ENCODE results near the gene GUCA1C. TPM values are rescaled to one million over a fixed set of nuclear protein-coding genes. Genes with fewer than 3 reads are reported as not detected.

Gene GUCA1C
- total and polyA plus RNA-seq, 2 of the 8 experiments (the other 6 are each of a cell fraction or from before 2014, with no cell fraction given): not detected

DNA sequence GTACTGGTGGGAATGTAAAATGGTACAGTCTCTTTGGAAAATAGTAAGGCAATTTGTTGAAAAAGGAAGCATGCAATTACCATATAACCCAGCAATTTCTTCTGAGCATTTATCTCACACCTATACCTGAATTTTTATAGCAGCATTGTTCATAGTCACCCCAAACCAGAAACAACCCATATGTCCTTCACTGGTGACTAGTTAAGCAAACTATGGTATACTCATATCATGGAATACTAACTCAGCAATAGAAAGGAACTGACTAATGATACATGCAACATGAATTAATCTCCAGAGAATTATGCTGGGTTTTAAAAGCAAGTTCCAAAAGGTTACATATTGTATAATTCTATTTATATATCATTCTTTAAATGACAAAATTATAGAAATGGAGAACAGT is 70.9 kb downstream of the GUCA1C start:
- no peaks in the 10 kb centered on the region for H3K27me3 ChIP-seq (replicated peaks in 1 of 4; ENCODE audit: control insufficient read depth in 3 of 4, extremely low read depth in 1 of 4, insufficient read depth in 3 of 4, low read length in 3 of 4)
- FAIRE-seq: no peak

More for the DNA sequence above, 70.9 kb downstream of the GUCA1C start:
- Histone ChIP-seq H3K79me1 (ENCODE audit: low read depth, low read length) (no peaks in the 10 kb centered on the region), H4K20me1 (replicated peaks in 1 of 2; ENCODE audit: control insufficient read depth in 1 of 2, insufficient read depth in 2 of 2, low read length in 2 of 2) (no peaks in the 10 kb centered on the region), H2BK20ac (ENCODE audit: low read length) (no peak overlapping the region), H3K9me3 (ENCODE audit: insufficient read depth in 2 of 2, low read depth in 1 of 2, low read length in 1 of 2) (no peaks in the 10 kb centered on the region), H3K4ac (replicated peaks; ENCODE audit: insufficient read length, low read depth, low read length) (no peak overlapping the region), H4K5ac (ENCODE audit: insufficient read length, low read depth, low read length) (no peak overlapping the region), H3K56ac (replicated peaks; ENCODE audit: insufficient read length, low read depth, low read length) (no peak overlapping the region), H3K36me3 (ENCODE audit: control insufficient read depth in 2 of 4, insufficient read depth in 4 of 4, low read length in 3 of 4) (no peaks in the 10 kb centered on the region), H2BK5ac (ENCODE audit: low read depth, low read length) (no peak overlapping the region), H3K4me3 (ENCODE audit: extremely low read depth in 1 of 4, insufficient read depth in 2 of 4, low read depth in 3 of 4, low read length in 4 of 4) (no peak overlapping the region), H2AFZ (ENCODE audit: low read length) (no peak overlapping the region), H3K23me2 (ENCODE audit: low read depth, low read length) (no peaks in the 10 kb centered on the region), H3K27ac (ENCODE audit: low read depth, low read length) (no peak overlapping the region), H4K91ac (replicated peaks; ENCODE audit: insufficient read length, low read length) (no peak overlapping the region), H2AK5ac (ENCODE audit: low read depth, low read length) (no peak overlapping the region), H3K18ac (ENCODE audit: extremely low read depth, low read length) (no peak overlapping the region), H4K8ac (ENCODE audit: extremely low read depth, insufficient read depth, low read length) (no peak overlapping the region), H3K9ac (replicated peaks in 1 of 4; ENCODE audit: extremely low read depth in 1 of 4, low read depth in 3 of 4, low read length in 3 of 4) (no peak overlapping the region), H2BK12ac (ENCODE audit: low read depth, low read length) (no peak overlapping the region), H2BK120ac (replicated peaks; ENCODE audit: low read depth, low read length) (no peak overlapping the region), H3K79me2 (ENCODE audit: control insufficient read depth in 1 of 2, insufficient read depth in 2 of 2, low read length in 2 of 2) (no peaks in the 10 kb centered on the region), H3K14ac (ENCODE audit: insufficient read length) (no peak overlapping the region), H3K4me2 (ENCODE audit: insufficient read depth in 1 of 2, low read depth in 2 of 2, low read length in 2 of 2) (no peak overlapping the region), H3K23ac (ENCODE audit: insufficient read length) (no peak overlapping the region), H2BK15ac (ENCODE audit: low read length) (no peak overlapping the region), H3K4me1 (replicated peaks in 1 of 4; ENCODE audit: control insufficient read depth in 3 of 4, insufficient read depth in 4 of 4, low read length in 3 of 4) (peaks cover 0 to 1% (median 0%) of the 10 kb centered on the region in 4 experiments; a peak in 2 of 7 replicates)
- ChIA-PET CTCF (ENCODE audit: partially characterized antibody) (interaction anchor here (0.6 kb wide), 1 partner anchor 217 kb away, joined by 3 read pairs; no protein-coding TSS in a partner anchor), POLR2A (ENCODE audit: partially characterized antibody) (no interaction called here)
- TF ChIP-seq, protein P1, sequence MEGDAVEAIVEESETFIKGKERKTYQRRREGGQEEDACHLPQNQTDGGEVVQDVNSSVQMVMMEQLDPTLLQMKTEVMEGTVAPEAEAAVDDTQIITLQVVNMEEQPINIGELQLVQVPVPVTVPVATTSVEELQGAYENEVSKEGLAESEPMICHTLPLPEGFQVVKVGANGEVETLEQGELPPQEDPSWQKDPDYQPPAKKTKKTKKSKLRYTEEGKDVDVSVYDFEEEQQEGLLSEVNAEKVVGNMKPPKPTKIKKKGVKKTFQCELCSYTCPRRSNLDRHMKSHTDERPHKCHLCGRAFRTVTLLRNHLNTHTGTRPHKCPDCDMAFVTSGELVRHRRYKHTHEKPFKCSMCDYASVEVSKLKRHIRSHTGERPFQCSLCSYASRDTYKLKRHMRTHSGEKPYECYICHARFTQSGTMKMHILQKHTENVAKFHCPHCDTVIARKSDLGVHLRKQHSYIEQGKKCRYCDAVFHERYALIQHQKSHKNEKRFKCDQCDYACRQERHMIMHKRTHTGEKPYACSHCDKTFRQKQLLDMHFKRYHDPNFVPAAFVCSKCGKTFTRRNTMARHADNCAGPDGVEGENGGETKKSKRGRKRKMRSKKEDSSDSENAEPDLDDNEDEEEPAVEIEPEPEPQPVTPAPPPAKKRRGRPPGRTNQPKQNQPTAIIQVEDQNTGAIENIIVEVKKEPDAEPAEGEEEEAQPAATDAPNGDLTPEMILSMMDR (IDR thresholded peaks at IDR 0.05; ENCODE audit: control extremely low read depth in 1 of 3, insufficient read depth in 1 of 3, low read depth in 1 of 3, low read length in 3 of 3): no peak
- TF ChIP-seq EP300 (IDR thresholded peaks at IDR 0.05; ENCODE audit: borderline replicate concordance in 1 of 2, low read depth in 2 of 2, low read length in 2 of 2) (no peak), RXRA (IDR thresholded peaks at IDR 0.05; ENCODE audit: insufficient read depth, low read depth, low read length) (no peak), BACH1 (IDR thresholded peaks at IDR 0.05; ENCODE audit: low read length) (no peak), YY1 (IDR thresholded peaks at IDR 0.05; ENCODE audit: low read depth, low read length) (no peak), CHD1 (IDR thresholded peaks at IDR 0.05; ENCODE audit: low read depth, low read length) (no peak), CEBPB (IDR thresholded peaks at IDR 0.05; ENCODE audit: low read depth, low read length) (no peak), NRF1 (IDR thresholded peaks at IDR 0.05; ENCODE audit: low read depth, low read length) (no peak), SIRT6 (IDR thresholded peaks at IDR 0.05; ENCODE audit: low read length) (no peak), CTBP2 (IDR thresholded peaks at IDR 0.05; ENCODE audit: borderline replicate concordance, insufficient read depth, insufficient read length, low read length) (no peak), GABPA (IDR thresholded peaks at IDR 0.05; ENCODE audit: borderline replicate concordance, insufficient read depth, low read length) (no peak)
- TF ChIP-seq, protein P2, sequence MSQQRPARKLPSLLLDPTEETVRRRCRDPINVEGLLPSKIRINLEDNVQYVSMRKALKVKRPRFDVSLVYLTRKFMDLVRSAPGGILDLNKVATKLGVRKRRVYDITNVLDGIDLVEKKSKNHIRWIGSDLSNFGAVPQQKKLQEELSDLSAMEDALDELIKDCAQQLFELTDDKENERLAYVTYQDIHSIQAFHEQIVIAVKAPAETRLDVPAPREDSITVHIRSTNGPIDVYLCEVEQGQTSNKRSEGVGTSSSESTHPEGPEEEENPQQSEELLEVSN (IDR thresholded peaks at IDR 0.05): no peak
- no peak for DNase-seq (ENCODE audit: low read depth in 1 of 2, low spot score in 2 of 2)
